HTR-8/SVneo (cell line): ENCODE results near the gene RPL14.
"Not testable (repeated sequence)": the region's sequence is repeated elsewhere in the genome, so short reads cannot be mapped to it uniquely, and the experiment has no call there.

Source experiments
- DNase-seq: peaks from one replicate; pipeline ENCODE4 v3.0.0; 2011; ENCODE audit warnings: low spot score, mixed read lengths; ENCODE audit not compliant: insufficient read length
- FAIRE-seq: peaks from 2 replicates; lab custom pipeline; 2011; peaks lifted over from hg19 to GRCh38; lab: Jason Lieb, UNC

The RPL14 gene

DNA sequence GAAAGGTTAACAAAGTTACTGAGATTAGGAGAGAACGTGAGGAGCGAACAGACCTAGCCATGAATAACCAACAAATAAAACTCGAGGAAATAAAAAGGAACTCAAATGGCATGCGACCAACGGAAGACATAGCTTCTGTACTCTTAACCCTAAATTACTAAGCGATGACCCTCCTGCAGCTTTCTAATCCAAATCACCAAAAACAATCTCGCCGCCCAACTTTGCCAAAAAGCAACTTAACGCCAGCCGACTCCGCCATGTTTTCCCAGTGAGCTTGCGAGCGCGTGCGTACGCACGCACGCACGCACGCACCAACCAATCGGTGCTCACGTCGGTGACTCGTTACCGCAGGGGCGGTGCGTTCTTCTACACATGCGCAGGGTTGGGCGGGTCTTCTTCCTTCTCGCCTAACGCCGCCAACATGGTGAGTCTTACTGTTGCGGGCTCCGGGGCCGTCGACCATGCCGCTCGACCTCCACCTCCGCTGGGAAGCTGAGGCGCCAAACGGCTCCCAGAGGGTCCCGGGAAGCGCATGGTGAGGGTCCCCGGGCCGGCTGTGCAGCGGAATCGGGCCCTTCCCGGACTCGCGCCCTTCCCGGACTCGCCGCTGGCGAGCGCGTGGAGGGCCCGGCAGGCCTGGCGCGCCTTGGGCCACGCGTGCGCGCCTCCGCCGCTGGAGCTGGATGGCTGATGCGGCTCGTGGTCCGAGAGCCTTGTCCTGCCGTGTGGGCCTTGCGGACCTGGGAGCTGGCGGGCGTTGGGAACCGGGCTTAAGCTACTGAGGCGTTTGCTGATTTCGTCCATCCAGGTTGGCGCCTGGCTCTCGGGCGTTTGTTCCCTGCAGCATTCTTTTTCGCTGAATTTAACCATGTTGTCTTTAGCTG is at the start of gene RPL14:
TSS of gene RPL14 (plus strand) at position 400 of the 884 bp plus-strand sequence. CDS start at position 533, 133 bp downstream.
- FAIRE-seq (peak; percentile 80), DNase-seq (peak; percentile 92)

DNA sequence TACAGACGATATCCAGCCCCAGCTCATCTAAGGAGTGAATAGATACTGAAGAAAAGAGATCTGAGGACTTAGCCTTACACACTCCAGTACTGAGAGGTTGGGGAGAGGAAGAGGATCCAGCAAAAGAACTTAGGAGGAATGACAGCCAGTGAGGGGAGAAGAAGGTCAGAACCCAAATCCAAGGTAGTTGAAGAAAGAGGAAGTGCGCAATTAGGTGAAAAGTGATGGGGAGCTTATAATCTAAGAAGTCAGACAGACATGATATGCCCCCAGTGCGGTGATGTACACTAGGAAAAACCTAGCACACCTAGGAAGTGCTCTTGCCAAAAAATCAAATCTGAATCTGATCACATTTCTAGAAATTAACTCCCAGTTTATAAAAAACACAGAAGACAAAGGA is 49.5 kb upstream of the RPL14 start:
- FAIRE-seq (no peak), DNase-seq (no peak)

DNA sequence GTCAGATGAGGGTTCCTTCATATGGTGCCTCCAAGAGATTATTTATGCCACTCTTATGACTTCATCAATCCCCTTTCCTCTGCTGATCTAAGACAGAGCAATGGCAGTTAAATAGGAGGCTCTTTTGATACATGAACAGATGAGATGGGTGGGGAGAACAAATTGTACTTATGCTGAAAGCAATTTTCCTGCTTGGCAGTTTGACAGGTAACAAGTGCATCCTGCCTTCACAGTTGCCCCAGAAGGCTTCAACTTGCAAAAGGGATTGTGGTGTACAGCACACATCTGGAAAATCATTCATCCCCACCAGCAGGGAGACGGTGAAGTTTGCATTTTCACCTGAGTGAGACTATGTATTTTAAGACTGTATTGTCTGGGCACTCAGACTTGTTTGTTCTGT is 42.9 kb upstream of the RPL14 start:
- FAIRE-seq: no peak
- no peak for DNase-seq

DNA sequence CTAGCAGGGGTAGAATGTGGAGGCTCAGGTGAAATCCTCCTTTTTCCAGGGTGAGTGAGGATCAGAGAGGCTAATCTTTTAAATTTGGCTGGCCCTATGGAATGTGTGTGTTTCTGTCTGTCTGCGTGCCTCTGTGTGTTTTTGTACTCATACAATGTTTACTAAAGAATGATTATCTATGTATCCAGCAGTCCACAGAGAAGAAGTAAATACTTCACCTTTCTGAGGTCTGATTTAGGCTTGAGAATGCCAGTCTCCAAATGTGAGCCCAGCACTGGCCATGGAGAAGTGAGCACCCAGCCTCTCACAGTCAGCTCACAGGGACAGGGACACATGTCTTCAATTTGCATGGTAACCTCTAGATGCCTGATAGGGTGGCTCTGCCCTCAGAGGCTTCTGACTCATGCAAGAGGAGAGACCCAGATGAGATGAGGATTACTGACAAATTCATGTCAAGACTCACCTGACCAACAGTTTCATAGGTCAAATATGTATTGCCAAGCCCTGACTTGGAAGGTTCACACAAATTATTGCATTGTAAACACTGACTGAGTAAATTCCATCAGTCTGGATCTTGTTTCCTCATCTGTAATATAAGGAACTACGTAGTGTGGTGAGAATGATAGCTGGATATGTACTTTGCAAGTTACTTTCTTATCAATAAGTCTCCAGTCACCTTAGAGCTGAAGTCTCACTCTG is 39.1 kb upstream of the RPL14 start:
- DNase-seq (no peak), FAIRE-seq (no peak)

DNA sequence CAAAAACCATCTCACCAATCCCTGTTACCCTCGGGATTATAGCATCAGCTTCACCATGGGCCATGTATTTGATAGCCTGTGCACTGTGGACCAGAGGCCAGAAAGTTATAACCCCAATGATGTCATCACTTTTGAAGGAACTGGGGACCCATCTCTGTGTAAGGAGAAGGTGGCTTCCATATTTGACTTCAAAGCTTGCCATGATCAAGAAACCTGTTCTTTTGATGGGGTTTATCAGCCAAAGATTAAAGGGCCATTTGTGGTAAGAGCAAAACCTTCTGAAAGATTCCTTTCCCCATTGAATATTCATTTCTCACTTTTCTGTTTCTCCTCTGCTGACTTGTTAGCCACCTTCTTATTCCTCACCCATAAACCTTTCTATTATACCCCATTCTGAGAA is 34.3 kb upstream of the RPL14 start:
- FAIRE-seq: no peak
- no peak for DNase-seq

DNA sequence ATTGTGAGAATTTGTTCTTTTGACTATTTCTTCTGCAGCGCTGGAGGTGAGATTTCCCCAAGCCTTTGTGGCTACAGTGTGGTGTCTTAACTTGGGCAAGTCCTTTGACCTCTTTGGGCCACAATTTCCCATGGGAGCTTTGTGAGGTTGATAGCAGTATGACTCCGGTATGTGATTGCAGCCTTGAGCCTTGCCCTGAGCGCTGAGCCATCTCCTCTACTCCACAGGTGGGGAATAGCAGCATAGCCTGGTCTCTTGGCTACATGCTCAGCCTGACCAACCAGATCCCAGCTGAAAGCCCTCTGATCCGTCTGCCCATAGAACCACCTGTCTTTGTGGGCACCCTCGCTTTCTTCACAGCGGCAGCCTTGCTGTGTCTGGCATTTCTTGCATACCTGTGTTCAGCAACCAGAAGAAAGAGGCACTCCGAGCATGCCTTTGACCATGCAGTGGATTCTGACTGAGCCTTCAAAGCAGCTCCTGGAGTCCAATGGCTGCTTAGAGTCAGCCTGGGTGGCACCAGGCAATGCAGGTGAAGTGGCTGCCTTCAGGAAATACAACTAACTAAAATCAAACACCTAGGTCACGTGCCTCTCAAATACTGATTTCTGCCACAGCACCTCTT is 30.0 kb upstream of the RPL14 start:
- DNase-seq: no peak
- FAIRE-seq: no peak

DNA sequence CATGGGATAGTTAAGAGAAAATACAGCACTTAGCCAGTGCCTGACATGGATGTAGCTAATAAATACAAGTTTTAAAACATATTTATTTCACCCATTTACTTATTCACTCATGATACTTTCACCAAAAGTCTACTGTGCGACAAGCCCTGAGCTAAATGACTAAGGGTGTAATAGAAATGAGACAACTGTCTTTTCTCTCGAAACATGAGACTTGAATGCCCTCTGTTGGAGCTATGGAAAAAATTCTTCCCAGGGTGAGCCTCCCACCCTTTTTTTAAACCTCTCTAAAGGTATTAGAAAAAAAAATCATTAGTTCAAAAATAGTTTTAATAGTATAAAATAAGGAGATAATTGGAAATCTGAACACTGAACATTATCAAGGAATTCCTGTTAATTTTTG is 24.3 kb upstream of the RPL14 start:
- no peak for FAIRE-seq

DNA sequence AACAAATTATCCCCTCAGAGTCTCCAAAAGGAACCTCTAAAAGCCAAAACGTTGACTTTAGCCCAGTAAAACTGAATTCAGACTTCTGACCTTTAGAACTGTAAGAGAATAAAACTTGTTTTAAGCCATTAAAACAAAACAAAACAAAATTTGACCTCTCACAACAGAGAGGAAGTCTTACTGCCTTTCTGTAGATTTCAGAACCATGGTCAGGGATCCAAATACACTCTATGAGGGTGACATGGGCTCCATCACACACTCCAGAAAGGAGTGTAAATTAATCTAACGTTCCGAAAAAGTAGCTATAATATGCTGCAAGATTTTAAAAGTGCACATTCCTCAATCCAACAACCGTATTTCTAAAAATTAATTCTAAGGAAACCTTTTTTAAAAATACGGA is 19.2 kb upstream of the RPL14 start:
- no peak for DNase-seq
- no peak for FAIRE-seq

More for the DNA sequence above, 24.3 kb upstream of the RPL14 start:
- DNase-seq: no peak

DNA sequence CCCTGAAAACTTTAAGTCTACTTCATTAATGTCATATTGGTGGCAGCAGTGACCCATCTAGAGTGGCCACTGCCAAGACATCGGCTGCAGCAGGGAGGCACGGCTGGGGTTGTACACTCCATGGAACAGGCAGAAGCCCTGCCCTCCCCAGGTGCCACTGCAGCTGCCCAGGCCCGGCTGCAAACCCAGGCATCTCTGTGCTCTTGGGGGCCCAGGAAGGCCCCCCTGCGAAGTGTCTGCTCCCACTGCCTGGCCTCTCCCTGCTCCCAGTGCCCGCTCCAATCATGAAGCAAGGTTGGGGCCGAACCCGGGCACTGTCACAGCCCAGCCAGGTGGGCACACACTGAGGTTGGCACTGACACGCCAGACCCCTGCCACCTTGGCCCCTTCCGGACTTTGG is 12.1 kb upstream of the RPL14 start:
- DNase-seq (no peak), FAIRE-seq (no peak)

DNA sequence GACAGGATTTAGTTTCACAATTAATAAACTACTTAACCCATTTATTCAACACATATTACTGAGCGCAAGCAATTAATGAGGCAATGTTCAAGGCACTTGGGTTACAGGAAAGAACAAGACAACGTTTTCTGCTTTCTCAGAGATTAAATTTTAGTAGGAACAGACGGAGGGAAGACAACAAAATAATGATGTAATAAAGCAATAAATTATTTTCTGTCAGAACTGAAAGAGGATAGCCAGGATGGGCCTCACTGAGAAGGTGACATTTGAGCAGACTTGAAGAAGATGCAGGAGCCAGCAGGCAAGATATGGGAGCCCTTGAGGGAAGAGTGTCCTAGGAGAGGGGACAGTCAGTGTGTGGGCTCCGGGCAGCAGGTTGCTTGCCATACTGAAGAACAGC is 11.3 kb upstream of the RPL14 start:
- no peak for DNase-seq
- no peak for FAIRE-seq

DNA sequence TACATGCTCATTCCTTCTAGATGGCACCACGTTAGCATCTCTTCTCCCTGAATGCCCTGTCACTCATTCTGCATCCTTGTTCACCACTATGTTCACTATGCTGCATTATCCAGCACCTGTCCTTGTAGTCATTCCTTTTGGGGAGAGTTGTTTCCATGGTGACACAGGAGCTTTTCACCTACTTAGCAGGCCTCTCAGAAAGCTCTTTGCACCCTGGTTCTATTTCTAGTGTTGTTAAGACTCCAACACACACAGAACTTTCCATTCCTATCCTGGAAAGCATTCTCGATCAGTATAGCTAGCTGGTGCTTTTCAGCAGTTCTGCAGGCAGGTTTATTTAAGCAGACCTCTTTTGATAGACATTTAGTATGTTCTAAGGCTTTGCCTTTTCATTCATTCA is 6.7 kb upstream of the RPL14 start:
- FAIRE-seq (no peak), DNase-seq (no peak)

DNA sequence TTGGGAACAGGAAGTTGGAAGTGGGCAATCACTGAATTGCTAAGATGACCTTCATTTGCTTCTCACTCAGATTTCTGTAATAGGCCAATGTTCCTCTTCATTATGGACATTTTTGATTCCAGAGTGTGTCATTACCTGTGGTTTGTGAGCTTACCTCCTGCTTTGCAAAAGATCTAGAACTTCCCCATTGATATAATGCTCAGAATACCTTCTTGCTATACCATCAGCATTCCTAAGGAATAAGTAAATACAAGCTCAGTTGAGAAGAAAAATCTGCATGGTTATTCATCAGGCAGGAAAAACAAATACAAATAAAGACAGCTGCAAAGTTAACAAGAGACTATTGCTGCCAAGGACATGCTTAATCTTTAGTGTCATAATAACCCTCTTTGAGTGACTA is 5.6 kb upstream of the RPL14 start:
- FAIRE-seq (no peak), DNase-seq (no peak)

DNA sequence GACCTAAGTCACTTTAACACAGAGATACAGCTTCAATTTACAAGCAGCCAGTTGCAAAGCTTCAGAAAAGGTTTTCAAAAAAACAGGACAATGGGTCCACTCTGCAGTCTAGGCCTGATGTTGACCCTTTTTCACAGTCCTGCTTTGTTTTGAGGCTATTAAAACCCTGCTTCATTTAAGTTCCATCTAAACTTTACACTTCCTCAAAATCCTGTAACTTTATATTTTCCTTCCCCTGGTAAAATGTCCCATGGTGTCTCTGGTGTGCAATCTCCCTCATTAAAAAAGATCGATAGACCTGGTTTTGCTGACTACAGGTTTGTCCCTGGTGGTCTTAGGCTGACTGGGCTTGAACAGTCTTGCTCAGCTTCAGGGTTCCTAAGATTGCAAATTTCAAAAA is 5.1 kb upstream of the RPL14 start:
- DNase-seq: no peak
- FAIRE-seq: no peak

DNA sequence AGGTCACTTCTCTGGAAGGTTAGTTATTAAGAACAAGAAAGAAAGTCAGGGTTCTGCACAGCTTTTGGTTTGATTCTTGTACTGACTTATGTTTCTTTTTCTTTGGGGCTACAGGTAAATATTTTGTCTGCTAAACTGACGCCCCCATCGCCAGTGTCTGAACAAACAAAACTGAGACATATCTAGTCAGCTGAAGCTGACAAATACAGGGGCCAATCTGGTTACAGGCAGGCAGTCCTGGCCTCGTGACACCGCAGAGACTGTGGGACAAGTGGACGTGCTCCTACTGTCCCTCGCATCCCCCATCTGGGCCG is 4.6 kb upstream of the RPL14 start:
- no peak for FAIRE-seq
- DNase-seq: no peak

DNA sequence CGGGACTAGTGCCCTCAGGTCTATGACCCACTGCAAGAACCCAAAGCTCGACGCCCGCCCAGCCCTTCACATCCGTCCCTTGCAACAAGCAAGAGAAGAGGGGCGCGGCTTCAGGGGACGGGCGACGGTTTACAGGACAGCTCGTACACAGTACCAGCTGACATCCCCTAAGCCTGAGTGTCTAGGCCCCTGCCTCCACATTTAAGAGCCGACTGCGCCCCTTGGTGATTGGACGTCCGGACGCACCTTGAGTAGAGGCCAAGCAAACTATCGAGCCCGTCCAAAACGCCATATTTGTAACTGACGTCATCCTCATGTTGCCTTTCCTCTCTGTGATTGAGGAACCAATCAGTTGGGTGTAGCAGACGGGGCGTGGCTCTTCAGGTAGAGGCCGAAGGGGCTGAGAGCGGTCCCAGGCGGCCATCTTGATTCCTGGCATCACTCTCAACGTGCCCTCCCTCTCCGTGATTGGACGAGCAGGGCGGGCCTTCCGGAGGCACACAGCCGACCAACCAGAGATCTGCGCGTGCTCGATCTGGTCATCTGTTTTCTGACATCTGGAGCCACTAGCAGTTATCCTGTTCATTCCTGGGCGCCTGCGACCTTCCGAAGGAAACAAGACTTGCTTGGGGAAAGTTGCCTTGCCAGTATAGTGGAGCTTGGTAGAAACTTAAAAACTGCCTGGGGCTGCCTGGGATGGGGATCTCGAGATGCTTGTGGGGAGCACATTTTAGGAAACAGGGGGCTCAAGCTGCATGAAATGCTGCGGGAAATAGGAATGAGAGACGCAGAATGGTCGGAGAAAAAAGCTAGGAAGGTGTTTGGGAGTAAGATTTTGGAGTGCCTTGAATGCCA is 4.0 kb upstream of the RPL14 start:
- FAIRE-seq (peak; percentile 90), DNase-seq (peak; percentile 96)

DNA sequence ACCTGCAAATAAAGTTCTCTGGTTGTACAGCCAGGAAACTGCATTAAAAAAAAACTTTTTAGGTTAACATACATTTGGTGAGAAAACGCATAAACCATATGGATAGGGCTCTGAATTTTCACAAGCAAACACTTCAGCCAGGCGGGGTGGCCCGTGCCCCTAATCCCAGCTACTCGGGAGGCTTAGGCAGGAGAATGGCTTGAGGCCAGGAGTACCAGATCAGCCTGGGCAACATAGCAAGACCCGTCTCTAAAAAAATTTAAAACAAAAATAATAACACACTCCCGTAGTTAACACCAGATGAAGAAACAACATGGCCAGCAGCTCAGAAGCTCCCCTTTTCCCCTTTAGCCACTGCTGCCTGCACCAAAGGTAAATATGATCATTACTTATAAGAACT is 3.2 kb upstream of the RPL14 start:
- no peak for DNase-seq

DNA sequence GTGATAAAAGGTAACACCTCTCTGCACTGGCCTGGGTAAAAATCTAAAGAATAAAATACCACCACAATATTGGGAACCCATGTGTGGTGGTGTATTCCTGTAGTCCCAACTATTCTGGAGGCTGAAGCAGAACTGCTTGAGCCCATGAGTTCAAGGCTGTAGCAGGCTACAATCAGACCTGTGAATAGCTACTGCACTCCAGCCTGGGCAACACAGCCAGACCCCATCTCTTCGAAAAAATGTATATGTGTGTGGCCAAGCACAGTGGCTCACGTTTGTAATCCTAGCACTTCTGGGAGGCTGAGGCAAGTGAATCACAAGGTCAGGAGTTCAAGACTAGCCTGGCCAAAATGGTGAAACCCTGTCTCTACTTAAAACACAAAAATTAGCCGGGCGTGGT is 1.8 kb upstream of the RPL14 start:
- no peak for FAIRE-seq
- DNase-seq: no peak

More for the DNA sequence above, 3.2 kb upstream of the RPL14 start:
- FAIRE-seq: no peak

DNA sequence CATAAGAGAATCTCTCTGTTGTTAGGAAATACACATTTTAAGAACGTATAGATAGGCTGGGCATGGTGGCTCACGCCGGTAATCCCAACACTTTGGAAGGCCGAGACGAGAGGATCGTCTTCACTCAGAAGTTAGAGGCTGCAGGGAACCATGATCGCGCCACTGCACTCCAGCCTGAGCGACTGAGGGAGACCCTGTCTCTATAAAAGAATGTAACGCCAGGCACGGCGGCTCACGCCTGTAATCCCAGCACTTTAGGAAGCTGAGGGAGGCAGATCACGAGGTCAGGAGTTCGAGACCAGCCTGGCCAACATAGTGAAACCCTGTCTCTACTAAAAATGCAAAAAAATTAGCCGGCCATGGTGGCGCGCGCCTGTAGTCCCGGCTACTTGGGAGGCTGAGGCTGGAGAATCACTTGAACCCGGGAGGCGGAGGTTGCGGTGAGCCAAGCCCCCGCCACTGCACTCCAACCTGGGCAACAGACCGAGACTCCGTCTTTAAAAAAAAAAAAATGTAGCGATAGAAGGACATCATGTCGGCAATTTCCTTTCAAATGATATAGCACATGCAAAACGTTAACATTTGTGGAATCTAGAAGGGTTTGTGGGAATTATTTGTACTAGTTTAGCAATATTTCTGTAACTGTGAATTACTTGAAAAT is 730 bp upstream of the RPL14 start:
- DNase-seq (no peak), FAIRE-seq (no peak)

DNA sequence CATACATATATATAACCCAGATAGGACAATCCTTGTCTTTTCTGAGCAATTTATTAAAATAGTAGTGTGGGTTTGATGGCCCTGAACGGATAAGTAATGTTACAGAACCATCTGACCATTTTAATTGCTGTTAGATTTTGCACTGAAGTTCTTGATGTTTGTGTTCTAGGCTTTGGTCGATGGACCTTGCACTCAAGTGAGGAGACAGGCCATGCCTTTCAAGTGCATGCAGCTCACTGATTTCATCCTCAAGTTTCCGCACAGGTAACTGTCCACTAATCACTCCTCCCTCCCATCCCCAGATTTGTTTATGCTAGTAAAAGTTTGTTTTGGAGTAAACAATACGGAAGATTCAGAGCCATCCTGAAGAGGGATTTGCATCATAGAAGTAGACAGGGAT is 1.3 kb downstream of the RPL14 start:
- no peak for FAIRE-seq

DNA sequence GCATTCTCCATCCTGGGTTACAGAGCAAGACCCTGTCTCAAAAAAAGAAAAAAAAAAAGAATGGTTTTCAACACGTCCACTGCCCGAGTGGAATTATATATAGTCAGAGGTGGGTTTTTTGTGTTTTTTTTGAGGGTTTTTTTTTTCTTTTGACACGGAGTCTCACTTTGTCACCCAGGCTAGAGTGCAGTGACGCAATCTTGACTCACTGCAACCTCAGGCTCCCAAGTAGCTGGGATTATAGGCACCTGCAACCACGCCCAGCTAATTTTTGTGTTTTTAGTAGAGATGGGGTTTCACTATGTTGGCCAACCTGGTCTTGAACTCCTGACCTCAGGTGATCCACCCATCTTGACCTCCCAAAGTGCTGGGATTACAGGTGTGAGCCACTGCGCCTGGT is 3.3 kb downstream of the RPL14 start:
- DNase-seq, FAIRE-seq: not testable (repeated sequence)

More for the DNA sequence above, 1.3 kb downstream of the RPL14 start:
- DNase-seq: no peak
